IMR-90 (cell line): ENCODE data around the gene GPA33. TPM values are rescaled to one million over a fixed set of nuclear protein-coding genes. Genes with fewer than 3 reads are reported as not detected.

Source experiments
- ATAC-seq: fragments of 200-7000 bp; cut with Tn5 transposase; 2 replicates; pipeline ENCODE4 v1.9.1; 2020; ENCODE audit warnings: low read depth, mild to moderate bottlenecking, moderate library complexity
- BruUV-seq: library from RNA; stranded (reverse); fragments of 400-500 nt; replicated peaks from 2 replicates; lab custom pipeline; 2021; lab: Mats Ljungman, UMichigan
- CTCF ChIA-PET: fragments of 300-600 bp; formaldehyde crosslinking; extraction: SDS; loops from one replicate; lab custom pipeline; 2021; ENCODE audit warnings: antibody characterized with exemption; lab: Yijun Ruan, JAX
- POLR2A ChIA-PET: fragments of 300-600 bp; sonication (Branson Sonifier 250); formaldehyde crosslinking; loops from one replicate; lab custom pipeline; 2022; ENCODE audit warnings: antibody characterized with exemption; ENCODE audit not compliant: unreplicated experiment; lab: Charles Lee
- DNase-seq: peaks from one replicate; pipeline ENCODE4 v3.0.0; 2013
- H2AFZ ChIP-seq: replicated peaks from 2 replicates; pipeline ENCODE3; 2013; ENCODE audit warnings: low read length, mild to moderate bottlenecking; ENCODE audit not compliant: poor library complexity
- H2AK5ac ChIP-seq: 2 replicates; pipeline ENCODE4 v1.6.1; 2013; ENCODE audit warnings: low read depth, low read length, inconsistent platforms
- H2AK9ac ChIP-seq: replicated peaks from 2 replicates; pipeline ENCODE3; 2013; ENCODE audit warnings: mild to moderate bottlenecking, low read depth, low read length, moderate library complexity; ENCODE audit not compliant: poor library complexity
- H2BK120ac ChIP-seq: 2 replicates; pipeline ENCODE4 v1.6.1; 2013; ENCODE audit warnings: low read depth, low read length, inconsistent platforms
- H2BK15ac ChIP-seq: 3 replicates; pipeline ENCODE4 v1.6.1; 2013; ENCODE audit warnings: low read depth, low read length, inconsistent platforms
- H2BK20ac ChIP-seq: 2 replicates; pipeline ENCODE4 v1.6.1; 2013; ENCODE audit warnings: low read depth, mild to moderate bottlenecking, inconsistent platforms, low read length, moderate library complexity
- H2BK5ac ChIP-seq: 2 replicates; pipeline ENCODE4 v1.6.1; 2013; ENCODE audit warnings: mild to moderate bottlenecking, low read depth, low read length, inconsistent platforms; ENCODE audit not compliant: poor library complexity, severe bottlenecking
- H3K14ac ChIP-seq: replicated peaks from 2 replicates; pipeline ENCODE4 v1.6.1; 2013; ENCODE audit warnings: low read depth, low read length, inconsistent platforms
- H3K18ac ChIP-seq: 2 replicates; pipeline ENCODE4 v1.6.1; 2013; ENCODE audit warnings: low read depth, low read length, control low read depth
- H3K23ac ChIP-seq: 2 replicates; pipeline ENCODE4 v1.6.1; 2013; ENCODE audit warnings: low read depth, low read length, inconsistent platforms
- H3K27ac ChIP-seq: 2 replicates; pipeline ENCODE4 v1.5.1; 2013; ENCODE audit warnings: mild to moderate bottlenecking, control low read depth, low read length; ENCODE audit not compliant: insufficient read depth
- H3K27me3 ChIP-seq: 2 replicates; pipeline ENCODE4 v1.6.1; 2013; ENCODE audit warnings: low read length; ENCODE audit not compliant: control insufficient read depth, insufficient read depth
- H3K36me3 ChIP-seq: 2 replicates; pipeline ENCODE4 v1.6.1; 2013; ENCODE audit warnings: low read length, mixed read lengths; ENCODE audit not compliant: control insufficient read depth, insufficient read depth
- H3K4ac ChIP-seq: 2 replicates; pipeline ENCODE4 v1.6.1; 2013; ENCODE audit warnings: low read depth, low read length, inconsistent platforms
- H3K4me1 ChIP-seq: 2 replicates; pipeline ENCODE4 v1.6.1; 2013; ENCODE audit warnings: low read length, mixed read lengths; ENCODE audit not compliant: control insufficient read depth, insufficient read depth
- H3K4me2 ChIP-seq: 2 replicates; pipeline ENCODE4 v1.6.1; 2013; ENCODE audit warnings: low read depth, mild to moderate bottlenecking, control low read depth, low read length, moderate library complexity
- H3K4me3 ChIP-seq: 2 replicates; pipeline ENCODE4 v1.5.1; 2013; ENCODE audit warnings: low read depth, mild to moderate bottlenecking, control low read depth, low read length, moderate library complexity; ENCODE audit not compliant: insufficient read depth
- H3K56ac ChIP-seq: 2 replicates; pipeline ENCODE4 v1.6.1; 2013; ENCODE audit warnings: low read length, inconsistent platforms; ENCODE audit not compliant: insufficient read depth; ENCODE audit errors: extremely low read depth
- H3K79me1 ChIP-seq, 2 experiments: 2 replicates each; pipeline ENCODE4 v1.6.1; 2013; ENCODE audit warnings: low read length in 2 of 2, inconsistent platforms in 1 of 2, low read depth in 1 of 2
- H3K9ac ChIP-seq: 2 replicates; pipeline ENCODE4 v1.6.1; 2013; ENCODE audit warnings: low read depth, low read length, control low read depth
- H3K9me1 ChIP-seq: 2 replicates; pipeline ENCODE4 v1.6.1; 2013; ENCODE audit warnings: low read length, inconsistent platforms; ENCODE audit not compliant: insufficient read depth
- H3K9me3 ChIP-seq: 2 replicates; pipeline ENCODE4 v1.6.1; 2013; ENCODE audit warnings: low read length; ENCODE audit not compliant: control insufficient read depth, insufficient read depth
- H4K20me1 ChIP-seq: 2 replicates; pipeline ENCODE4 v1.6.1; 2013; ENCODE audit warnings: low read length, inconsistent platforms; ENCODE audit not compliant: insufficient read depth
- H4K5ac ChIP-seq: 2 replicates; pipeline ENCODE4 v1.6.1; 2013; ENCODE audit warnings: mild to moderate bottlenecking, low read depth, low read length, control low read depth
- H4K8ac ChIP-seq, 2 experiments: 2 replicates each; pipeline ENCODE4 v1.6.1; 2013; ENCODE audit warnings: low read depth in 2 of 2, low read length in 2 of 2, control low read depth in 1 of 2, inconsistent platforms in 1 of 2
- H4K91ac ChIP-seq: 2 replicates; pipeline ENCODE4 v1.6.1; 2013; ENCODE audit warnings: low read depth, low read length, inconsistent platforms; ENCODE audit not compliant: insufficient read depth
- BHLHE40 ChIP-seq: fragments of 150-350 bp; IDR thresholded peaks from 2 replicates; pipeline ENCODE4 v1.6.1; 2016; ENCODE audit warnings: mild to moderate bottlenecking, low read depth, low read length
- CEBPB ChIP-seq: IDR thresholded peaks from 2 replicates; pipeline ENCODE4 v1.6.1; 2012; ENCODE audit warnings: low read depth, low read length, improper control_type of control experiment
- CHD1 ChIP-seq: IDR thresholded peaks from 2 replicates; pipeline ENCODE4 v1.6.1; 2012; ENCODE audit warnings: low read depth, low read length, improper control_type of control experiment
- FOS ChIP-seq: fragments of 150-350 bp; IDR thresholded peaks from 2 replicates; pipeline ENCODE4 v1.6.1; 2016; ENCODE audit warnings: low read depth, low read length
- MAFK ChIP-seq: IDR thresholded peaks from 2 replicates; pipeline ENCODE4 v1.6.1; 2012; ENCODE audit warnings: low read depth, low read length, improper control_type of control experiment
- MXI1 ChIP-seq: IDR thresholded peaks from 2 replicates; pipeline ENCODE4 v1.6.1; 2012; ENCODE audit warnings: low read depth, mild to moderate bottlenecking, low read length, moderate library complexity, borderline replicate concordance
- NFE2L2 ChIP-seq: fragments of 150-350 bp; IDR thresholded peaks from 2 replicates; pipeline ENCODE4 v1.6.1; 2016; ENCODE audit warnings: low read depth, mild to moderate bottlenecking, low read length
- POLR2A ChIP-seq: IDR thresholded peaks from 2 replicates; pipeline ENCODE4 v1.6.1; 2012; ENCODE audit warnings: mild to moderate bottlenecking, low read depth, low read length
- RAD21 ChIP-seq: IDR thresholded peaks from 2 replicates; pipeline ENCODE4 v1.6.1; 2012; ENCODE audit warnings: low read length, improper control_type of control experiment
- RCOR1 ChIP-seq: IDR thresholded peaks from 2 replicates; pipeline ENCODE4 v1.6.1; 2012; ENCODE audit warnings: mild to moderate bottlenecking, low read length, improper control_type of control experiment; ENCODE audit not compliant: insufficient replicate concordance
- RFX5 ChIP-seq: IDR thresholded peaks from 2 replicates; pipeline ENCODE4 v1.8.0; 2012; ENCODE audit warnings: low read depth, mild to moderate bottlenecking, low read length, moderate library complexity
- SMC3 ChIP-seq: fragments of 150-350 bp; IDR thresholded peaks from 2 replicates; pipeline ENCODE4 v1.6.1; 2016; ENCODE audit warnings: low read depth, mild to moderate bottlenecking, antibody characterized with exemption, low read length, moderate library complexity
- WGBS, 2 experiments: methylation state at CpG; one replicate each; pipeline versions ENCODE4 v1.1.5 to v1.1.7; 2013; ENCODE audit warnings: missing lambda C conversion rate in 2 of 2; ENCODE audit not compliant: insufficient read length in 1 of 2; ENCODE audit errors: extremely low coverage in 2 of 2; 5-methylcytosine and 5-hydroxymethylcytosine counted together
- dilution Hi-C: fragments of 300-500 bp; cut with HindIII; formaldehyde crosslinking; loops from one replicate; pipeline ENCODE4 v1.14.3; 2018; ENCODE audit warnings: low sequenced_read_pairs; ENCODE audit not compliant: unreplicated experiment
- in situ Hi-C: fragments of 300-500 bp; cut with MboI; formaldehyde crosslinking; loops from 3 replicates; pipeline ENCODE4 v1.14.3; 2019; ENCODE audit warnings: low sequenced_read_pairs, inconsistent platforms, mixed read lengths
- intact Hi-C: fragments of 100-400 bp; cut with micrococcal nuclease; formaldehyde crosslinking; loops from 2 replicates; pipeline ENCODE4 v1.10.0; 2022
- polyA plus RNA-seq, 3 experiments: library from polyadenylated mRNA; depleted of rRNA; stranded (reverse); fragments of >200 nt; gene quantifications; 2 replicates each; pipeline ENCODE4 v1.2.3, GENCODE V29; 2012; ENCODE audit warnings: low replicate concordance in 1 of 3
- total RNA-seq: library from RNA; depleted of rRNA; stranded (reverse); fragments of >200 nt; gene quantifications from 2 replicates; pipeline ENCODE4 v1.2.3, GENCODE V29; 2012
- TF ChIP-seq, protein P1 (sequence below): fragments of 150-350 bp; IDR thresholded peaks from 2 replicates; pipeline ENCODE4 v1.6.1; 2016; ENCODE audit warnings: low read depth, mild to moderate bottlenecking, low read length, moderate library complexity, borderline replicate concordance
- TF ChIP-seq, protein P2 (sequence below): conservative IDR thresholded peaks from 2 replicates; pipeline ENCODE4 v1.5.1; 2012; ENCODE audit warnings: mild to moderate bottlenecking, low read depth, low read length, improper control_type of control experiment
- TF ChIP-seq, protein P3 (sequence below): fragments of 150-350 bp; IDR thresholded peaks from 2 replicates; pipeline ENCODE4 v1.6.1; 2017; ENCODE audit warnings: mild to moderate bottlenecking, antibody characterized with exemption, low read length, low read depth

GPA33 gene
- total and polyA plus RNA-seq, 2 of the 4 experiments (the other 2 are of a cell fraction), result not detected

DNA sequence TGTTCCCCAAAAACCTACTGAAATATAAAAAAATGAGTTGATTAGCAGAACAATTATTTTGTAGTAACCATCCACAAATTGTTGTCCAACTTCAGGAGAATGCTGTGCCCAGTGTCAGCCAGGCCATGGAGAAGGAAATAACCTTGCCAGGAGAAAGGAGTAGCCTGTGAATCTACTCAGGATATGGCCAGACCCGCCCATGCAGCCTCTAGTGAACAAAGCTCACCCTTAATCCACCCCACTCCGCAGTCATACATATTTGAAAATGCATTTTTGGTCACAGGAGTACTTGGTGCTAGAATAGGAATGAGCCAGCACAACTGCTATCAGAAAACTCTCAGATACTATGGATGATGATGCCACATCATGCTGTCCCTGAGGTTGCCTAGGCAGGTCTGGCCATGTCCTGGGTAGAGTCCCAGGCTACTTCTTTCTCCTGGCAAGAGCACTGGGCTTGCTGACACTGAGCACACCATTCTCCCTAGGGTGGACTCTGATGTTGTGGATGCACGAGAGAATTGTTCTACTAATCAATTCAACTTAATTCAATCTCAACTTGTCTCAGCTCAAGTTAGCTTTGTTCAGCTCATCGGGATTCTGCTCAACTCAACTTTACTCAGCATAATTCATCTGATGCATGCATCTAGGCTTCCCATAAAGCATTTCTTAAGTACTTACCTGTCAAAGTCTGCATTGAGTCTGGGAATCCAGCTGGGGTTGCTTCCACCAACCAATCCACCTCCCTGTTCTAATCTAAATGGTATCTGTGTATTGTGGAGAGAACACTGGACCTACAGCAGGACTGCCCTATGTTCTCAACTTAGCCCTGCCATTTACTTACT, 21.9 kb upstream of the GPA33 start:
- WGBS, 2 experiments, result 44% methylated on average over 1 of the region's 4 CpGs; no CpG with 5 or more reads in 1 of the 2 experiments
- Histone ChIP-seq H2BK5ac (no peak overlapping the region), H4K91ac (no peak overlapping the region), H2BK20ac (no peak overlapping the region), H3K14ac (no peak overlapping the region), H3K4me3 (no peak overlapping the region), H3K4me1 (no peaks in the 10 kb centered on the region), H3K27ac (no peak overlapping the region), H3K56ac (no peak overlapping the region), H2AK5ac (no peak overlapping the region), H2BK15ac (no peak overlapping the region), H2AFZ (no peak overlapping the region), H3K23ac (no peak overlapping the region), H2BK120ac (no peak overlapping the region), H3K18ac (no peak overlapping the region), H3K4me2 (no peak overlapping the region), H2AK9ac (no peak overlapping the region), H3K9ac (no peak overlapping the region), H3K27me3 (no peaks in the 10 kb centered on the region), H3K79me1 (no peaks in the 10 kb centered on the region), H4K8ac (no peak overlapping the region), H3K4ac (no peak overlapping the region), H3K9me1 (no peaks in the 10 kb centered on the region), H4K20me1 (no peaks in the 10 kb centered on the region), H3K9me3 (no peaks in the 10 kb centered on the region), H4K5ac (no peak overlapping the region), H3K36me3 (no peaks in the 10 kb centered on the region)
- DNase-seq (no peak), ATAC-seq (no peak)
- ChIA-PET POLR2A (no interaction called here), CTCF (no interaction called here)
- intact Hi-C loops (no loop called here), dilution Hi-C loops (no loop called here), in situ Hi-C loops (no loop called here)
- no TSS peak for BruUV-seq
- TF ChIP-seq BHLHE40 (no peak), SMC3 (no peak), RAD21 (no peak), FOS (no peak), NFE2L2 (no peak), CEBPB (no peak), RCOR1 (no peak), RFX5 (no peak), POLR2A (no peak), MAFK (no peak), CHD1 (no peak), MXI1 (no peak)
- TF ChIP-seq, protein P1, sequence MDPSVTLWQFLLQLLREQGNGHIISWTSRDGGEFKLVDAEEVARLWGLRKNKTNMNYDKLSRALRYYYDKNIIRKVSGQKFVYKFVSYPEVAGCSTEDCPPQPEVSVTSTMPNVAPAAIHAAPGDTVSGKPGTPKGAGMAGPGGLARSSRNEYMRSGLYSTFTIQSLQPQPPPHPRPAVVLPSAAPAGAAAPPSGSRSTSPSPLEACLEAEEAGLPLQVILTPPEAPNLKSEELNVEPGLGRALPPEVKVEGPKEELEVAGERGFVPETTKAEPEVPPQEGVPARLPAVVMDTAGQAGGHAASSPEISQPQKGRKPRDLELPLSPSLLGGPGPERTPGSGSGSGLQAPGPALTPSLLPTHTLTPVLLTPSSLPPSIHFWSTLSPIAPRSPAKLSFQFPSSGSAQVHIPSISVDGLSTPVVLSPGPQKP, result no peak
- TF ChIP-seq, protein P2, sequence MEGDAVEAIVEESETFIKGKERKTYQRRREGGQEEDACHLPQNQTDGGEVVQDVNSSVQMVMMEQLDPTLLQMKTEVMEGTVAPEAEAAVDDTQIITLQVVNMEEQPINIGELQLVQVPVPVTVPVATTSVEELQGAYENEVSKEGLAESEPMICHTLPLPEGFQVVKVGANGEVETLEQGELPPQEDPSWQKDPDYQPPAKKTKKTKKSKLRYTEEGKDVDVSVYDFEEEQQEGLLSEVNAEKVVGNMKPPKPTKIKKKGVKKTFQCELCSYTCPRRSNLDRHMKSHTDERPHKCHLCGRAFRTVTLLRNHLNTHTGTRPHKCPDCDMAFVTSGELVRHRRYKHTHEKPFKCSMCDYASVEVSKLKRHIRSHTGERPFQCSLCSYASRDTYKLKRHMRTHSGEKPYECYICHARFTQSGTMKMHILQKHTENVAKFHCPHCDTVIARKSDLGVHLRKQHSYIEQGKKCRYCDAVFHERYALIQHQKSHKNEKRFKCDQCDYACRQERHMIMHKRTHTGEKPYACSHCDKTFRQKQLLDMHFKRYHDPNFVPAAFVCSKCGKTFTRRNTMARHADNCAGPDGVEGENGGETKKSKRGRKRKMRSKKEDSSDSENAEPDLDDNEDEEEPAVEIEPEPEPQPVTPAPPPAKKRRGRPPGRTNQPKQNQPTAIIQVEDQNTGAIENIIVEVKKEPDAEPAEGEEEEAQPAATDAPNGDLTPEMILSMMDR, result no peak
- TF ChIP-seq, protein P3, sequence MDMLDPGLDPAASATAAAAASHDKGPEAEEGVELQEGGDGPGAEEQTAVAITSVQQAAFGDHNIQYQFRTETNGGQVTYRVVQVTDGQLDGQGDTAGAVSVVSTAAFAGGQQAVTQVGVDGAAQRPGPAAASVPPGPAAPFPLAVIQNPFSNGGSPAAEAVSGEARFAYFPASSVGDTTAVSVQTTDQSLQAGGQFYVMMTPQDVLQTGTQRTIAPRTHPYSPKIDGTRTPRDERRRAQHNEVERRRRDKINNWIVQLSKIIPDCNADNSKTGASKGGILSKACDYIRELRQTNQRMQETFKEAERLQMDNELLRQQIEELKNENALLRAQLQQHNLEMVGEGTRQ, result no peak
